Measurements from ENCODE around the gene SLC4A7. TPM values are rescaled to one million over a fixed set of nuclear protein-coding genes. Genes with fewer than 3 reads are reported as not detected.
A peak's percentile ranks its signal among the peaks of the same experiment; 100 is the strongest.

SLC4A7 gene
- total RNA-seq, 1 donor = 165 TPM

DNA sequence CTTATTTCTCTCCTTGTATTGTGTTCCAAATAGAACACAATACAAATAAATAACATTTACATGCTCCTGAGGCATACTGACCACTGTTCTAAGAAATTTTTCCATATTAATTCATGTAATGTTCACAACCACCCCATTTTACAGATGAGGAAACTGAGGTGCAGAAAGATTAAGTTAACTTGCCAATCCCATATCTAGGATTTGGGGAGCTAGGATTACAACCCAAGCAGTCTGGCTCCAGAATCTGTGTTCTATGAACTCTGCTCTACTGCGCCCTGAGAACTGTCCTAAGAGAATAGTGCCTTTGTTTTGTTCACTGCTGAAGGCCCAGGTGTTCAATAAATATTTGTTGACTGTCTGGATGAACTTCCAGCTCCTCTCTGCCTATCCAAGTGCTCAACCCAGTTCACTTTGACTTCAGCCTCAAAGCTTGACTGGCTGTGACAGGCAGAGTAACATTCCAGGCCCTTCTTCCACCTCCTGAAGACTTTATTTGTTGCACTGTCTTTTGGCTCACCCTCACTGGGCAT is 118.1 kb downstream of the SLC4A7 start:
- no peak for DNase-seq (ENCODE audit: low read depth)
- no peak overlapping the region for H3K4me3 ChIP-seq (ENCODE audit: low read depth, low read length)
- TF ChIP-seq, protein P1, sequence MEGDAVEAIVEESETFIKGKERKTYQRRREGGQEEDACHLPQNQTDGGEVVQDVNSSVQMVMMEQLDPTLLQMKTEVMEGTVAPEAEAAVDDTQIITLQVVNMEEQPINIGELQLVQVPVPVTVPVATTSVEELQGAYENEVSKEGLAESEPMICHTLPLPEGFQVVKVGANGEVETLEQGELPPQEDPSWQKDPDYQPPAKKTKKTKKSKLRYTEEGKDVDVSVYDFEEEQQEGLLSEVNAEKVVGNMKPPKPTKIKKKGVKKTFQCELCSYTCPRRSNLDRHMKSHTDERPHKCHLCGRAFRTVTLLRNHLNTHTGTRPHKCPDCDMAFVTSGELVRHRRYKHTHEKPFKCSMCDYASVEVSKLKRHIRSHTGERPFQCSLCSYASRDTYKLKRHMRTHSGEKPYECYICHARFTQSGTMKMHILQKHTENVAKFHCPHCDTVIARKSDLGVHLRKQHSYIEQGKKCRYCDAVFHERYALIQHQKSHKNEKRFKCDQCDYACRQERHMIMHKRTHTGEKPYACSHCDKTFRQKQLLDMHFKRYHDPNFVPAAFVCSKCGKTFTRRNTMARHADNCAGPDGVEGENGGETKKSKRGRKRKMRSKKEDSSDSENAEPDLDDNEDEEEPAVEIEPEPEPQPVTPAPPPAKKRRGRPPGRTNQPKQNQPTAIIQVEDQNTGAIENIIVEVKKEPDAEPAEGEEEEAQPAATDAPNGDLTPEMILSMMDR (IDR thresholded peaks at IDR 0.05; ENCODE audit: insufficient read depth, low read length) = no peak

DNA sequence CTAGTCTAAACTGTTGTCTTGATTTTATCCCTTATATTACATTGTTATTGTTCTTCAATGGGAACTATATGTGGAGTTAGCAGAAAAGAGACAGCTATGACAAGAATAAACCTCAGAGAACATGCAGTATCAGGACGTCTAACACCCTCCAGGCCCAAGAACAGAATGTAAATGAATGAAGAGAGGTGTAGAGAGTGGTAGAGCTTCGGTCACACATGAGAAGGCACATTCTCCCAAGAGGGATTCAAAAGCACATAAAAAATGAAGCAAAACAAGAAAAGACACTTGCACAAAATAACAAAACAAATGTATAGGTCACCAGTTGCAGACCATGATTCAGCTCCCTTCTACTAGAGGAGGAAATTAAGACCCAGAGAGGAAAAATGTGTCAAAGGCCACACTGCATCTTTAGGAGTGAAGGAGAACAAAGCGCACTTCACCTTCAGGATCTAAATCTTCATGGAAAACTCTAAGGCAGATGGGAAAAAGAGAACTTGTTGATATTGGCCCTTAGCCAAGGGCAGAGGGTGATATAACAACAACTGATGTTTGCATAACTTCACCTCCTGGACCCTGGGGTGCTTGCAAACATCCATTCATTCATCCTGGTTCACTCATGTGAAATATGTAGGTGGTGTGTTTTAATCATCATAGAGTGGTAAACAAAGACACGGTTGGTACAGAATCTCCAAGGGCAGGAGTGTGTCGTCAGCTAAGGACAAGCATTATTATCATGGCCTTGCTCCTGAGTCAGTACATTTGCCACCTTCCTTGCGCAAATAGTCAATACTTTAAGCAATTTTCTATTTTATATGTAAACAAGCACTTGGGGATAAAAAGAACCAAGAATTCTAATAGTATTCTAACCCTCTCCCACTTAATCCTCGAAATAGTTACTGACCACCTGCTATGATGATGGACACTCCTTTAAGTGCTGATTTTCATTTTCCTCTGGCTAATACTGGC is 123.8 kb downstream of the SLC4A7 start:
- DNase-seq (ENCODE audit: low read depth) = peak; percentile 37
- H3K4me3 ChIP-seq (ENCODE audit: low read depth, low read length) = no peak overlapping the region
- TF ChIP-seq, protein P1 (IDR thresholded peaks at IDR 0.05; ENCODE audit: insufficient read depth, low read length) = no peak

DNA sequence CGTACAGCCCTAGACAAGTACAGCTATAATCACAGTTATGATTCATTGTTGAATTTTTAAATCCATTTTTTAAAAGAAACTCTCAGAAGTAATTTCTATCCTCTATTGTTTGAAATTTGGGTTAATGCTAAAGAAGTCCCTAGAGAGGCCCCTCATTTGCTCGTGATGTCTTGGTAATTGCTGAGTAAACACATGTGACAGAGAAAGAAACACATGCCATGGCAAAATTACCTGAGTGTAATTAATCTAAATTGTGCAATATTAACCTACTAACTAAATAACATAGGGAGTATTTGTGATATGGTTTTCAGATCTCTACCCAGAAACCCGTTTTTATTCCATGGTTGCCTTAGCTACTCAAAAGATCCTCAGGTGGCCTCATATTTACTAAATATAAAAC is 125.8 kb downstream of the SLC4A7 start:
- no peak for DNase-seq (ENCODE audit: low read depth)
- H3K4me3 ChIP-seq (ENCODE audit: low read depth, low read length) = no peak overlapping the region
- TF ChIP-seq, protein P1 (IDR thresholded peaks at IDR 0.05; ENCODE audit: insufficient read depth, low read length) = no peak

DNA sequence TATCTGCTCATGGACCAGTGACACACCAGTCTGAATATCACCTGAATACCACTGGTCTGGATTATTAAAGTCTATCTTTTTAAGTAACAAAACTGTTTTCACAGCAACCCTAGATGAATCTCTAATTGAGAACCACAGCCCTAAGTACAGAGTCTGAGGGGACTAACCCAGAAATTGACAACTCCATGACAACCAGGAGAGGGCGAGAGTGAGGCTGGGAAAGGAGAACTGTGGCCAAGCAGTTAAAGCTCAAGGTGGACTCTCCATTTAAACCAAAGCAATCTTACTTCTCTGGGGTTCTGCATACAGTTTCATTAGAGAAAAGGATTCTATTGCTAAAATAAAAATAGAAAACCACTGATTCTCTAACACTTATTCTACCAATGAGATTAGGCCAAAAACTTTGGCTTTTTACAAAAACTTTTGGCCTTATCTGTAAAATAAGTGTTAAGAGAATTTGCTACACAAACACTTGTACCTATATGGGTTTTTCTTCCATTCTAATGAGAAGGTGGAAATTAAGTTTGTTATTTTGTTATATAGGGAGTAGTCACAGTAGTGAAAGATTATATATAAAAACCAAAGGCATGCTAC is 126.4 kb downstream of the SLC4A7 start:
- TF ChIP-seq, protein P1 (IDR thresholded peaks at IDR 0.05; ENCODE audit: insufficient read depth, low read length) = peak; percentile 58

DNA sequence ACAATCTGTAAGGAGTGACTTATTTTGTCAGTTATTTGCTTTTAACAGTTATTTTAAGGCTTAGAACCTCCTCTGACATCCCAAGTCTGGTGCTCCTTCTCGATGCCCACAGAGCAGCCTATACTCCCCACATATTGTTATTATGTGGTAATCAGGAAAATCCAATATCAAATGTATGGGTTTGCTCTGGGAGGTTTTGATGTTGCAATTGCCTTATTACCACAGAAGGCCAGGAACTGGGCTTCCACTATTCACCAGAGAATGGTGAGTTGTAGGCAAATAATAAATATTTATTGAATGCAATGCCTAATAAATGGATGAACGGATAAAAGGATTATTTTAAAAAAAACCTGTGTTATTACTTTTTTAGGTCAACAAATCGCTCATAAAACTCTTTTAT is 127.2 kb downstream of the SLC4A7 start:
- DNase-seq (ENCODE audit: low read depth) = no peak
- H3K4me3 ChIP-seq (ENCODE audit: low read depth, low read length) = no peak overlapping the region
- TF ChIP-seq, protein P1 (IDR thresholded peaks at IDR 0.05; ENCODE audit: insufficient read depth, low read length) = no peak

More for the DNA sequence above, 126.4 kb downstream of the SLC4A7 start:
- peak; percentile 51 for DNase-seq (ENCODE audit: low read depth)
- no peak overlapping the region for H3K4me3 ChIP-seq (ENCODE audit: low read depth, low read length)

DNA sequence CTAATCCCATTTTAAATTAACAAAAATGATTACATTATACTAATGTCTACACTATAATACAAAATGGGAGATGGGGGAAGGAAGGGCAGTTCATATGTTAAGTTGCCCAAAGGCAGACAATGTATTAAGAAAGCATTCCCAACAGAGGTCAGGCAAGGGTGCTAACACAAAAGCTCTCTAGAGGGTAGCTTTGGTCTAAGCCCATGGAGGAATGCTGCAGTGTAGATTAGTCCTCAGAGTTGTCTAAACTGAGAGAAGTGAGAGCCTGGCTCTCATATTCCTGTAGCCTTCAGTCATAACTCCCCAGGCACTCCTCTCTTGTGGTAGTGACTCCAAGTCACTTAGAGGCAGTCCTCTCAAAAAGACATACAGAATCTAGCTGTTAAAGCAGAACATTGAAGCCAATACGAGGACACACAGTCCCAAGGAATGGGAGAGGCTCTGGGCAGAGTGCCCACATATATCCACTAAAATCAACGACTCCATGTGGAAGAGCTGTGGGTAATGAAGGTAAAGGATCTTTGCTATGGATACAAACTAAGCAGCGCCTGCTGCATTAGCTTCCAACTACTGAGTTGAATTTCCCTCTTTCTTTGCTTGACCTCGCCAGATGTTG is 129.5 kb downstream of the SLC4A7 start:
- no peak overlapping the region for H3K4me3 ChIP-seq (ENCODE audit: low read depth, low read length)
- TF ChIP-seq, protein P1 (IDR thresholded peaks at IDR 0.05; ENCODE audit: insufficient read depth, low read length) = no peak
- DNase-seq (ENCODE audit: low read depth) = no peak

All from fibroblast of the aortic adventitia (primary cell).